NK-92 (cell line): ENCODE data around the gene HADH.
"Not testable (repeated sequence)": the region's sequence is repeated elsewhere in the genome, so short reads cannot be mapped to it uniquely, and the experiment has no call there.

Experiments used
- DNase-seq: peaks from one replicate; lab custom pipeline; 2025; ENCODE audit not compliant: unreplicated experiment; lab: John Stamatoyannopoulos, UW

HADH gene

GRCh38 chr4:107994894-107995293 lies 5.2 kb downstream of the HADH start:
- DNase-seq, result no peak

GRCh38 chr4:107996949-107997788 lies 7.5 kb downstream of the HADH start:
- DNase-seq, result no peak

DNA sequence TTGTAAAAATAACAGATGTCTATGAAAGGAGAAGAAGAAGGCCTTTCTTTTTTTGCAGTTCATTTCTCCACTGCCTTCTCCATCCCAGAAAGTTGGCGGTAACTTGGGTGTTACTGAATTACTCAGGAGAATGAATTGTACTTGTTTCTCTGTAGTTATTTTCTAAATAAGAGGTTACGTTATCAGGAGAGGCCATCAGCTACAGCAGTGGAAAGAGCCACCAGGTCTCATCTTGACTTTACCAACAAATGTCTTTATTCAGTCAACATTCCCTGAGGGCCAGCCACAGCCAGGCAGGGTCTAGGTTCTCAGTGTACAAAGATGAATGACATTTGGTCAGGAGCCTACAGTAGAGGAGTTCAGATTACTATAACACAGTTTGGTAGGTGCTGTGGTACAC lies 8.1 kb downstream of the HADH start:
- DNase-seq, result no peak

GRCh38 chr4:107999932-108000539 lies 10.3 kb downstream of the HADH start:
- DNase-seq, result no peak

GRCh38 chr4:108001540-108002135 lies 11.9 kb downstream of the HADH start:
- no peak for DNase-seq

- DNase-seq, result no peak
Observed at GRCh38 chr4:108003982-108004515, 14.4 kb downstream of the HADH start.

DNA sequence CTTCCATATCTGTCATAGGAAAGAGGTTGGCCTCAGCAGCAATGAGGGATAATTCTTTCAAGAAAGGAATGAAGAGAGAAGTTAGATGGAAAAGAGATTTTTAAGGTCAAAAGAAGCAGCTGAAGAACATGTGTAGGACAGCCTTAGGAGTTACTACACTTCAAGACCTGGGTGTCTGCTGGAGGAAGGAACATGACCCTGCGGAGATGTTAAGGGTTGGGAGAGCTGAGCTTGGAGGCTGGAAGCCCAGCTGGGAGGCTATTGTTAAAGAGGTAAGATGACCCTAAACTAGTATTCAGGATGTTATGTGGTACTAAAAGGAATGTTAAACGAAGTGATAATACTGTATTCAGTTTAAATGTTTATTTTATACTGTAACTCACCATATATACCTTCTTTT lies 15.0 kb downstream of the HADH start:
- no peak for DNase-seq

DNA sequence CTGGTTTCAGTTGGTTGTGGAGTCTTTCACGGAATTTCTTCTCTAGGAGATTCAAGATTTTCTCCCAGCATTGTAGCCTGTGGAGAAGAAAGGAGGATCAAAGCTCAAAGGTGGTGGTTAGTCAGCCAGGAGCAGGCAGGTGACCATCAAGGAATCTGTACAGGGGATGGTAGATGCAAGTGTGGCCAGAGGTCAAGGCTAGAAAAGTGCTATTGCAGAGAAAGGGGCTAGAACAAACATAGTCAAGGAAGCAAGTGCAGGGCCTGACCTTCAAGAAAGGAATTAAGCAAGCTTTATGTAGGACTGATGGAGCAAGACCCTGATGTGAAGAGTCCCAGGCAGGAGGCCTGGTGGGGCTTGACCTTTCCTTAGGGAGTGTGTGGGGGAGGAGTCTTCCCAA lies 16.1 kb downstream of the HADH start:
- no peak for DNase-seq

- DNase-seq, result no peak
Observed at GRCh38 chr4:108006361-108006760, 16.7 kb downstream of the HADH start.

- DNase-seq, result no peak
Observed at GRCh38 chr4:108007984-108008383, 18.3 kb downstream of the HADH start.

DNA sequence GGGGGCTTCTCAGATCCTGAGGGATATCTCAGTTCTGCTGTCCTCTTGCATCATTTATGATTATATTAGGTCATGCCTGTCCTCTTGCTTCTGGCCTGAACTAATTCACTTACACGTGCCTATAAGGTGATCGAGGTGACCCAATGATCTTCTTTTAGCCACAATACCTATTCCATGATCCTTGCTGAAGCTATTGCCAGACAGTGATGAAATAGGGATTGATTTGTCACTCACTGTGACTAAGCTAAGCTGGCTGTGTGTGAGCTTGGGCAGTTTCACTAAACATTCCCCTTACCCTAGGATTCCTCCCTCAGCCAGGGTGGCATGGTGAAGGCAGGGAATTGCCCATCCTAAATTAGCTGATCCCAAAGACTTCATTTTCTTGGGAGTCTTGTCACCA lies 19.0 kb downstream of the HADH start:
- DNase-seq, result no peak

GRCh38 chr4:108010167-108010566 lies 20.5 kb downstream of the HADH start:
- no peak for DNase-seq

DNA sequence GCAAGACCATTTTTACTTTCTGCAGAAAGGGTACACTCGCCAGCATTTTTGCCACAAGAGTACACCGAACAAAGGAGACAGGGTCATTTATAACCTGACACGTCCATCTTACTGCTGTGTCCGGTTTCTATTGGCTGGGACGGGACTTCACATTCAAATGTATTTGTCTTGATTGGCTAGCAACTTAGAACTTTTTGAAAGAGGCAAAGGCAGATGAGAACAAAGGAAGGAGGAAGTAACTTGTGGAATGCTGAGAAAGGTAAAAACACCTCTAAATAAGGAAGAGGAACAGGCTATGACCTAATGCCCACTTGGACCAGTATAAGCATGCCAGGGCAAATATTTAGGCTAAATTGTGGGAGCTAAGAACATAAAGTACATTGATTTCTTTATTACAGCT lies 22.7 kb downstream of the HADH start:
- DNase-seq, result not testable (repeated sequence)

DNA sequence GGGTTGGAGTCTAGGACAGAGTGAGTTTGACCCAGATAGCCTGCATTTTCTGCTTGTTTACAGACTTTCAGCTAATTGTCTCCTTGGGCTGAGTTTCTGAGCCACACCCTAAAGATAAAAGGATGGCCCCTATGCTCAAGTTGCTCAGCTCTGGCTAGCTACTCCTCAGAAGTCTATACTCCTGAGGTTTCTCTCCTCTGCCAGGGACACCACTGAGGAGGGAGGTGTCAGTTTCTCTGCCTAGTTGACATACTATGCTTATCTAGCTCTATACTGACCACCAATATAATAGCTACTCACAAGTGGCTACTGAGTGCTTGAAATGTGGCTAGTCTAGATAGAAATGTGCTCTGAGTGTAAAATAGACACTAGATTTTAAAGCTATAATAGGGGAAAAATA lies 23.6 kb downstream of the HADH start:
- DNase-seq, result no peak

DNA sequence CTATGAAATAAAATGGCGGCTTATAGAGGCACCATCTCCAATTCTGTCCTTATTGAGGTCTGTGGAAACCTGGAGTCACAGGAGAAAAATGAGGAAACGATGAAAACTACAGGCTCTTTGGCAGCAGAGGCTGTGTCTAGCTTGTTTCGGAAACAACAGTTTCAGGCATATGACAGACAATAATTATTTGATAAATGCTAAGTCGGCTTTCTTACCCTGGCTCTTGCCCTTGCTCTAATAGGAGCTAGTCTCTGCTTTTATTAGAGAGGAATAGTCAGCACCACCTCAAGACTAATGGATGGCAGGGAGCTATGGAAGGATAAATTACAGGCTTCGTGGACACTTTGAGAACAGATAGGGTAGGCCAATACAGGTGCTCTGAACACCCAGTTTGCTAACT lies 24.3 kb downstream of the HADH start:
- no peak for DNase-seq

GRCh38 chr4:108018040-108018883 lies 28.6 kb downstream of the HADH start:
- DNase-seq, result peak; percentile 7

- DNase-seq, result no peak
Observed at GRCh38 chr4:108018884-108019187, 29.1 kb downstream of the HADH start.

- no peak for DNase-seq
Observed at GRCh38 chr4:108024085-108024877, 34.6 kb downstream of the HADH start.

GRCh38 chr4:108024878-108025165 lies 35.1 kb downstream of the HADH start:
- no peak for DNase-seq

DNA sequence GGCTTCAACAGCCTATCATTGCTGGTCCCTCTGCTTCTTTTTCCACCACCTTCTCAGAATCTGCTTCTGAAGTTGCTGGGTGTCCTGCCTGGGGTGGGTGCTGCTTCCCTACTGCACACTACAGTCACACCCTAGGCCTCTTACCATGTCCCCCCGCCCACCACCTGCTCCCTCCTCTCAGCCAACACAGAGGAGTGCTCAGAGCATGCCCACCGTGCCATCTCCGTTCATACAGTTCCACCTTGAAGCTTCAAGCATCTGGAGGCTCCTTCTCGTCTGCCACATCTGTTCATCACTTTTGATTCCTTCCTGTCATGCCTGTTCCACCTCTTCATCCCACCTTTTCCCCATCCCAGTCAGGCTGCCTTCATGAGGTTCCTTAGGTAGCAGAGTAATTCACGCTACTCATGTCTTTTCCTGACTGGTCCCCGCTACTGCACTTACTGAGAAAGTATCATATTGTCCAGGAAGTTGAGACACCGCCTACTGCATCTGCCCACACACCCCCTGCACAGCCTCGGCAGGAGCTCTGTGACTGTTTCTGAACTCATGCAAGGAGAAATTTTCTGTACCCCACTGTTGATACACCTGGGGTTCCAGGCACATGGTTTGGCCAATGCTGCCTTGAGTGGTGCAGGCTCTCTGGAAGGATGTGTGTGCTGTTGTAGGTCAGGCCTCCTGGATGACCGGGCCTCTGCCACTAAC lies 39.5 kb downstream of the HADH start:
- DNase-seq, result no peak
